ENCODE measurements around the gene ANXA7. TPM values are rescaled to one million over a fixed set of nuclear protein-coding genes. Genes with fewer than 3 reads are reported as not detected.
"Not testable (repeated sequence)": the region's sequence is repeated elsewhere in the genome, so short reads cannot be mapped to it uniquely, and the experiment has no call there.

Gene ANXA7
- polyA plus RNA-seq, 6 donors from 2014 or later: 113 to 199 (median 135) TPM

DNA sequence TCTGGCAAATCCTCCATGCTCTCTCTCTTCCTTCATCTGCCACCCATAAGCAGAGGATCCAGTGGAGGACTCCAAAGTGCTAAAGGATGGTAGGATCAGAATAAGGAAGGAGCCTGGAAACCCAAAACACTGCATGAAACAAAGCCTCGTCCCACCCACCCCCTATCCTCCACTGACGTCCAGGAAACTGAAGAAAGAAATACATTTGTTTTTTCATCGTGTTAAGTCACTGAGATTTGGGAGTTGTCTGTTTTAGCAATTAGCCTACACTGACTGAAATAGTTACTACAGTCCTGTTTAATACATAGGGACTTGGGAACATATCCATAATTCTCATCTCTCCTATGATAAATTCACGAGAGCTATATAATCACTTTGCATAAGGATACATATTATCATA is 14.8 kb downstream of the ANXA7 start:
- Mint-ChIP-seq H3K4me3 (no peak overlapping the region), H3K27ac (no peak overlapping the region), H3K27me3 (no peaks in the 10 kb centered on the region), H3K36me3 (peaks cover 7 to 12% of the 10 kb centered on the region in 2 donors), H3K4me1 (peaks cover 0 to 2% (median 0%) of the 10 kb centered on the region in 3 donors), H3K9me3 (no peaks in the 10 kb centered on the region)
- DNase-seq: no peak
- no peak for ATAC-seq (ENCODE audit: low read depth in 2 of 2)

DNA sequence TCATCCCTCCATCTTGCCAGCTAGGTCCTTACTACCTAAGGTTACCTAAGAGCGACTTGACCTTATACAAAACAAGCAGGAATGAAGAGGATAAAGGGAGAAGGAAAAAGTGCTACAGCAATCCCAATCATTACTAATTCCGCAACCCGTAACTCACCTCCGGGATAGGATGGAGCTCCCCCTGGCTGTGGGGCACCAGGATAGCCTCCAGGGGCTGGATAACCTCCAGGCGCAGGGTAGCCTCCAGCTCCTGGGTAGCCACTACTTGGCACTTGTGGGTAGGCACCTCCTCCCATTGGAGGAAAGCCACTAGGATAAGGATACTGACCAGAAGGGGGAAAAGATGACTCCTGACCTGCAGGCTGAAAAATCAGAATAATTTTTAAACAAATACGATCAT is 15.8 kb downstream of the ANXA7 start:
- Mint-ChIP-seq H3K36me3 (peaks cover 7 to 12% of the 10 kb centered on the region in 2 donors), H3K4me3 (no peak overlapping the region), H3K27me3 (no peaks in the 10 kb centered on the region), H3K4me1 (peaks cover 0 to 3% (median 2%) of the 10 kb centered on the region in 3 donors), H3K9me3 (no peaks in the 10 kb centered on the region), H3K27ac (no peak overlapping the region)
- ATAC-seq (ENCODE audit: low read depth in 2 of 2): no peak
- no peak for DNase-seq

GRCh38 chr10:73394325-73394724 is 19.5 kb downstream of the ANXA7 start:
- peaks cover 7 to 20% of the 10 kb centered on the region in 2 donors for H3K36me3 Mint-ChIP-seq

GRCh38 chr10:73388228-73388627 is 25.6 kb downstream of the ANXA7 start:
- no peak for DNase-seq
- Mint-ChIP-seq H3K9me3 (no peaks in the 10 kb centered on the region), H3K27ac (no peak overlapping the region), H3K4me3 (no peak overlapping the region), H3K36me3 (peaks cover 17 to 27% of the 10 kb centered on the region in 2 donors), H3K27me3 (no peaks in the 10 kb centered on the region), H3K4me1 (peaks cover 0 to 18% (median 6%) of the 10 kb centered on the region in 3 donors)
- no peak for ATAC-seq (ENCODE audit: low read depth in 2 of 2)

More at GRCh38 chr10:73394325-73394724, 19.5 kb downstream of the ANXA7 start:
- H3K4me3 Mint-ChIP-seq; DNase-seq; H3K27me3 Mint-ChIP-seq; H3K27ac Mint-ChIP-seq; ATAC-seq (ENCODE audit: low read depth in 2 of 2); H3K9me3 Mint-ChIP-seq: not testable (repeated sequence)
- peaks cover 0 to 14% (median 7%) of the 10 kb centered on the region in 3 donors for H3K4me1 Mint-ChIP-seq

GRCh38 chr10:73386583-73386982 is 27.3 kb downstream of the ANXA7 start:
- no peaks in the 10 kb centered on the region for H3K9me3 Mint-ChIP-seq
- no peaks in the 10 kb centered on the region for H3K27me3 Mint-ChIP-seq
- ATAC-seq (ENCODE audit: low read depth in 2 of 2) (no peak), DNase-seq (no peak)
- H3K27ac Mint-ChIP-seq: no peak overlapping the region
- H3K4me1 Mint-ChIP-seq: peaks cover 0 to 9% (median 0%) of the 10 kb centered on the region in 3 donors
- H3K4me3 Mint-ChIP-seq: no peak overlapping the region
- H3K36me3 Mint-ChIP-seq: peaks cover 25 to 28% of the 10 kb centered on the region in 2 donors

GRCh38 chr10:73379064-73379748 is 34.7 kb downstream of the ANXA7 start:
- peak; percentile 51 for ATAC-seq (ENCODE audit: low read depth in 2 of 2)
- H3K36me3 Mint-ChIP-seq: peaks cover 21 to 30% of the 10 kb centered on the region in 2 donors
- H3K4me3 Mint-ChIP-seq: peak overlapping the region in 1 of 8 donors; percentile 23
- H3K27ac Mint-ChIP-seq: peak overlapping the region in 4 of 6 donors; percentile 6 to 70 (median 48)
- no peaks in the 10 kb centered on the region for H3K9me3 Mint-ChIP-seq
- no peaks in the 10 kb centered on the region for H3K27me3 Mint-ChIP-seq
- no peak for DNase-seq
- H3K4me1 Mint-ChIP-seq: peaks cover 5 to 8% (median 7%) of the 10 kb centered on the region in 3 donors

- Mint-ChIP-seq H3K4me3 (no peak overlapping the region), H3K36me3 (peaks cover 16 to 23% of the 10 kb centered on the region in 2 donors), H3K4me1 (peaks cover 5 to 8% (median 7%) of the 10 kb centered on the region in 3 donors), H3K27ac (peak overlapping the region in 1 of 6 donors; percentile 60), H3K9me3 (no peaks in the 10 kb centered on the region), H3K27me3 (no peaks in the 10 kb centered on the region)
- DNase-seq (no peak), ATAC-seq (ENCODE audit: low read depth in 2 of 2) (no peak)
Observed at GRCh38 chr10:73376679-73377078, 37.2 kb downstream of the ANXA7 start.

DNA sequence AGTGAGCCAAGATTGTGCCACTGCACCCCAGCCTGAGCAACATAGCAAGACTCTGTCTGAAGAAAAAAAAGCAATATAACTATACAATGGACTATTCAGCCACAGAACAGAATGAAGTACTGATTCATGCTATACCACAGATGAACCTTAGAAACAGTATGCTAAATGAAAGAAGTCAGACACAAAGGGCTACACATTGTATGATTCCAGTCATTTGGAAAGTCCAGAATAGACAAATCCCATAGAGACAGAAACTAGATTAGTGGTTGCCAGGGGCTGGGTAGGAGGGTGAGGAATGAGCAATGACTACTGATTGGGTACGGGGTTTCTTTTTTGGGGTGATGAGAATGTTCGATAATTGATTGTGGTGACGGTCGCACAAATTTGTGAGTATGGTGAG is 45.6 kb downstream of the ANXA7 start:
- Mint-ChIP-seq H3K27ac (peak overlapping the region in 2 of 6 donors; percentile 34 to 84), H3K4me3 (no peak overlapping the region), H3K36me3 (peaks cover 0 to 17% of the 10 kb centered on the region in 2 donors), H3K4me1 (peaks cover 0 to 6% (median 4%) of the 10 kb centered on the region in 3 donors), H3K27me3 (no peaks in the 10 kb centered on the region), H3K9me3 (no peaks in the 10 kb centered on the region)
- no peak for ATAC-seq (ENCODE audit: low read depth in 2 of 2)
- DNase-seq: no peak

- Mint-ChIP-seq H3K9me3 (no peaks in the 10 kb centered on the region), H3K36me3 (peaks cover 0 to 14% of the 10 kb centered on the region in 2 donors), H3K4me1 (peaks cover 0 to 6% (median 4%) of the 10 kb centered on the region in 3 donors), H3K27ac (peak overlapping the region in 2 of 6 donors; percentile 21 to 33), H3K4me3 (peak overlapping the region in 1 of 8 donors; percentile 41), H3K27me3 (no peaks in the 10 kb centered on the region)
- DNase-seq (no peak), ATAC-seq (ENCODE audit: low read depth in 2 of 2) (no peak)
Observed at GRCh38 chr10:73366381-73367298, 47.2 kb downstream of the ANXA7 start.

- ATAC-seq (ENCODE audit: low read depth in 2 of 2) (no peak), DNase-seq (no peak)
- H3K27ac Mint-ChIP-seq: no peak overlapping the region
- no peaks in the 10 kb centered on the region for H3K27me3 Mint-ChIP-seq
- H3K4me1 Mint-ChIP-seq: peaks cover 0 to 6% (median 4%) of the 10 kb centered on the region in 3 donors
- no peaks in the 10 kb centered on the region for H3K9me3 Mint-ChIP-seq
- H3K4me3 Mint-ChIP-seq: no peak overlapping the region
- peaks cover 0 to 14% of the 10 kb centered on the region in 2 donors for H3K36me3 Mint-ChIP-seq
Observed at GRCh38 chr10:73364964-73365363, 48.9 kb downstream of the ANXA7 start.

DNA sequence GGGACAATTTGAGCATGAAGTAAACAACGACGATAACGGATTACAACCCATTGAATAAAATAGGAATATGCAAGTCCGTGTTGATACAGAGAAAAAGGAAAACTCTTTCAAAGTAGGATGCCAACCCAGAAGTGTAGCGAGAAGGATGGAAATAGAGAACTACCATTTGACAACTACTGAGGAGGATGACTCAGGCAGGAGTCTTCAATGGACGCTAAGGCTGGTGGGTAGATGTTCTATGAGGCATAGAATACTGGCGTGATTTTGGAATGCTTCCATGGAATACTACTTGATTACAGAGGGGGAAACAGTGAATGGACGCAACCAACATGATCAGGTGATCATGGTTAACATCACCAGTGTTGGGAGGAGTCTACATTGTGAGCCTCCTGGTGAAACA is 54.4 kb downstream of the ANXA7 start:
- ATAC-seq (ENCODE audit: low read depth in 2 of 2) (no peak), DNase-seq (no peak)
- peaks cover 7 to 14% (median 9%) of the 10 kb centered on the region in 3 donors for H3K27me3 Mint-ChIP-seq
- no peaks in the 10 kb centered on the region for H3K36me3 Mint-ChIP-seq
- no peaks in the 10 kb centered on the region for H3K9me3 Mint-ChIP-seq
- H3K27ac Mint-ChIP-seq: no peak overlapping the region
- H3K4me1 Mint-ChIP-seq: peaks cover 9 to 17% (median 15%) of the 10 kb centered on the region in 3 donors
- peak overlapping the region in 3 of 8 donors; percentile 89 to 97 (median 96) for H3K4me3 Mint-ChIP-seq

DNA sequence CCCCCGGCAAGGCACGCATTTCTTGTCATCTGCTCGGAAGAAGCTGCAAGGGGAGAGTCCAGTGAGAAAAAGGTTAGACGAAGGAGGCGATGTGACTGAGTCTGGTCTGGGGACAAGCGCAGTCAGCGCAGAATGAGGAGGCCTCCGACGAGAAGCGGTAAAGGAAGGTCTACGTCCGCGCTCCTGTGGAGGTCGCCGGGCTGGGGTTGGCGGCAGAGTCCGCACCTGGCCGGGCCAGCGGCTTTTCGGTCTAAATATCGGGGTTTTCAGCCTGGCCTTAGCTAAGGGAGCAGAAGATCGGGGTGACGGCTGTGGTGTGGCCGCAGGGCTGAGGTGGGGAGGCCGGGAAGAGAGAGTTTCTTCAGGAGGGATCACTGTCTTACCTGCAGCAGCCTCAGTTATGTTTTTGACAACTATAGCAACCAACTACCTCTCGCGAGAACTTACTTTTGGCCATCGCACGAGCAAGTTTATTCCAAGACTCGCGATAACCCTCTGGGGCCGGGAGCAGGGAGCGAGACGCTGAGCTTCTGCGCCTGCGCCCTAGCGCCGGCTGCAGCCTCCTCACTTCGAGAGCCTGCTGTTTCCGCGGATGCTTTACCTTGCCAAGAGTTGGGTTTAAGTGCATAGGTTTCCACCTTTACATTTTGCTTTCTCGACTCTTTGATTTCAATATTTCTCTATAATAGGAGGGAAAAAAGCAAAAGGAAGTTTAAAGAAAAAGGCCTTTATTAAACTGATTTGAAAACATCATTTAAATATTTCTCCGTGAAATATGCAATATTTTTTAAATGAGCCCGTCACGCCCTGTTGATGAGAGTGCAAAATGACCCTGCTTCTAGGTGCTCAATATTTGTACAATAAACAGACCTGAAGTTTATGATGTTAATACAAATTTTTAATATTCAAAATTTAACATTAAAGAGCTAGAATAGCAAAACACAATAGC is 55.3 kb downstream of the ANXA7 start, which contains the start of gene CFAP70:
Gene CFAP70, minus strand, starts transcription at position 534 of the 949 bp plus-strand sequence. CDS start 4,068 bp downstream, outside the sequence.
- ATAC-seq (ENCODE audit: low read depth in 2 of 2) (peak; percentile 93 to 96), DNase-seq (peak; percentile 89)
- H3K9me3 Mint-ChIP-seq: no peaks in the 10 kb centered on the region
- peaks cover 7 to 14% (median 11%) of the 10 kb centered on the region in 3 donors for H3K27me3 Mint-ChIP-seq
- peak within 1 kb of the TSS; percentile 89 to 99 (median 97) for H3K4me3 Mint-ChIP-seq
- no peaks in the 10 kb centered on the region for H3K36me3 Mint-ChIP-seq
- H3K27ac Mint-ChIP-seq: peak within 1 kb of the TSS; percentile 82 to 99 (median 94)
- peaks cover 9 to 17% (median 15%) of the 10 kb centered on the region in 3 donors for H3K4me1 Mint-ChIP-seq

All from naive B cell (primary cell).